ENCODE data around the gene SEMA3A.

DNA sequence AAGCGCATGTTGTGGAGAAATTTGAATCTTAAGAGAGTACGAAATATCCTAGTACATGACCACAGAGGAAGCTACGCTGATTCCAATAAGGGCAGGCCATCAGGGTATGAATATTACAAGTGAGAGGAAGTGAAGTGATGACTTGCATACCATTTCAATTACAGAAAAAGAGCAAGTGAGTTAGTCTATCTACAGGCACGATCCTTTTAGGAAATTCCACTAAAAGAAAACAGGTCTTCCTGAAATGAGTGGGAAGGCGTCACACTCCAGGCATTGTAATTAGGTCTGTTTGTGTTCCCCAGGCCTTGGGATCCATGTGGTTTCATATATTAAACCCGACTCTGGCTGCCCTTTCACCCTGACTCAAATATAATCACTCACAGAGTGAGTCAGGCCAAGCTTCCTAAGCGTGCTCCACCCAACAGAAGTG lies 152.5 kb downstream of the SEMA3A start:
- TF ChIP-seq, protein P1, sequence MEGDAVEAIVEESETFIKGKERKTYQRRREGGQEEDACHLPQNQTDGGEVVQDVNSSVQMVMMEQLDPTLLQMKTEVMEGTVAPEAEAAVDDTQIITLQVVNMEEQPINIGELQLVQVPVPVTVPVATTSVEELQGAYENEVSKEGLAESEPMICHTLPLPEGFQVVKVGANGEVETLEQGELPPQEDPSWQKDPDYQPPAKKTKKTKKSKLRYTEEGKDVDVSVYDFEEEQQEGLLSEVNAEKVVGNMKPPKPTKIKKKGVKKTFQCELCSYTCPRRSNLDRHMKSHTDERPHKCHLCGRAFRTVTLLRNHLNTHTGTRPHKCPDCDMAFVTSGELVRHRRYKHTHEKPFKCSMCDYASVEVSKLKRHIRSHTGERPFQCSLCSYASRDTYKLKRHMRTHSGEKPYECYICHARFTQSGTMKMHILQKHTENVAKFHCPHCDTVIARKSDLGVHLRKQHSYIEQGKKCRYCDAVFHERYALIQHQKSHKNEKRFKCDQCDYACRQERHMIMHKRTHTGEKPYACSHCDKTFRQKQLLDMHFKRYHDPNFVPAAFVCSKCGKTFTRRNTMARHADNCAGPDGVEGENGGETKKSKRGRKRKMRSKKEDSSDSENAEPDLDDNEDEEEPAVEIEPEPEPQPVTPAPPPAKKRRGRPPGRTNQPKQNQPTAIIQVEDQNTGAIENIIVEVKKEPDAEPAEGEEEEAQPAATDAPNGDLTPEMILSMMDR (IDR thresholded peaks at IDR 0.05): no peak
- TF ChIP-seq POLR2A (IDR thresholded peaks at IDR 0.05): no peak

All from heart left ventricle (tissue), 13 donors.